Activated CD4-positive, alpha-beta T cell treated with anti-CD3 and anti-CD28 coated beads, Interleukin-10, Interleukin-2, amounts not matched to agents 100 ng/mL and 50 ng/mL, durations not matched to agents 16 hours and 8 hours (primary cell): Measurements from ENCODE around the gene ITPR1.

Experiments used
- DNase-seq: peaks from one replicate; pipeline ENCODE4 v3.0.0-alpha.2; 2020

The ITPR1 gene

DNA sequence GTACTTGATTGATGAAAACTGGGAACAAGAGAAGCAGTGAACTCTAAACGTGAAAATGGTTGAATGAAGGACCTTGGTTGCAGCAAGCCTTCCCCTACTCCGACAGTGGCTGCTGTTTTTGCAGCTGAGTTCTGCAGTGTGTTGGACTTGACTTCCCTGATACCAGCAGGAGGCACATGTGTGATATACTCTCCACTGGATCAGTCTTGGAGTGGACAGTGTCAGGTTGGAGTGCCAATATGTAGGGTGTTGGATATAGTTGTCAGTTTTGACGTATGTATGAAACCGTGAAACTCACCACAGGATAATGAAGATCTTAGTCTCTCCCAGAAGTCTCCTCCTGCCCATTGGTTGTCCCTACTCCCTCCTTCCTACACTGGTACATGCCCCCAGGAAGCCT is 106.5 kb downstream of the ITPR1 start:
- DNase-seq, result no peak

- no peak for DNase-seq
Measured at GRCh38 chr3:4600493-4600892, 107.3 kb downstream of the ITPR1 start.

- DNase-seq, result no peak
Measured at GRCh38 chr3:4601892-4602291, 108.7 kb downstream of the ITPR1 start.

- DNase-seq, result no peak
Measured at GRCh38 chr3:4604693-4605092, 111.5 kb downstream of the ITPR1 start.

DNA sequence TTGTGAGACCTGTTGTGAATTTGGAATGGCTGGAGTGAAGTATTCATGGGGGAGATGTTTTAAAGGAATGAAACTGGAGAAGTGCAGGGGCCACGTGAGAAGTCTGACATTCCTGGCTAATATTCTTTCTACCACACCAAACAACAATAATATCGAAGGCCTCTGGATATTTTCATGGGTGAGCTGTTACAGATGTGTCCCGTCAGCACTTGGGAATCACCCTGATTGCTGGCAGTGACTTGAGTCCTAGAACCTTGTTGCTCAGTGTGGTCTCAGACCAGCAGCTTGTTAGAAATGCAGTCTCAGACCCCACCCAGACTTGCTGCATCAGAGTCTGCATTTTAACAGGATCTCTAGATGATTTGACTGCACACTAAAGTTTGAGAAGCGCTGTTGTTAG is 113.8 kb downstream of the ITPR1 start:
- no peak for DNase-seq

GRCh38 chr3:4613366-4613765 is 120.2 kb downstream of the ITPR1 start:
- no peak for DNase-seq

- DNase-seq, result no peak
Measured at GRCh38 chr3:4614070-4614469, 120.9 kb downstream of the ITPR1 start.

DNA sequence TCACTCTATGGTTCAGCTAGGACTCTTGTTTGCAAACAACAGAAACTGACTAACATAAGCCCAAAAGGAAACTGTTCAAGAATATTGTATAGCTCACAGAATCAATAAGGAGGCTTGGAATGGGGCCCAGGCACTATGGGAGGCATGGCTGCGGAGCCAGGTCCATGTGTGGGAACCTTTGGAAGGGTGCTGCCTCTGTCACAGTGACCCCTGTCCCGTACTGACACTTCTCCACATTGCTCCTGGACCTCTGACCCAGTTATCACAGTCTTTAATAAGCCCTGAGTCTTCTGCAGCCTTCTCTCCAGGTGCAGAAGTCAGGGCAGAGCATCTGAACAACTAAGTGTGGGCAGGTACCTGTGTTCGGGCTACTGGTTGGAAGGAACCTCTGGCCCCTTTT is 121.8 kb downstream of the ITPR1 start:
- DNase-seq, result no peak

DNA sequence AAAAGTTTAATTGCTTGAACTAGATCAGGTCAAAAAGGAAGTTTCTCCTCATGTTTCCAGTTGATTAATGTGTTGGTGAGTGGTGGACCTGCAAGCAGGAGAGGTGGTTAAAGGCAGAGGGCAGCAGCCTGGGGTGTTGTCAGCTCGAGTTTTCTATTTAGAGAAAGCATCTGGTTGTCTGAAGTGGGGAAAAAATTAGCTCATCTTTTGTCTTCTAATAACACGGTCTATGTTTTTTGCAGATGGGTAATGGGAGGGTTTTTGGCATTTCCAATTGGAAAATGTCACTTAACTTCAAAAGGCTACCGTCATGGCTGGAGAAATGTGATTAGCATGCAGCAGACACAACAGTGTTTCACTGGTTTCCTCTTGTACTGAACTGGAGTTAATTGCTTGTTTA is 122.6 kb downstream of the ITPR1 start:
- no peak for DNase-seq

- no peak for DNase-seq
Measured at GRCh38 chr3:4623421-4623999, 130.4 kb downstream of the ITPR1 start.

DNA sequence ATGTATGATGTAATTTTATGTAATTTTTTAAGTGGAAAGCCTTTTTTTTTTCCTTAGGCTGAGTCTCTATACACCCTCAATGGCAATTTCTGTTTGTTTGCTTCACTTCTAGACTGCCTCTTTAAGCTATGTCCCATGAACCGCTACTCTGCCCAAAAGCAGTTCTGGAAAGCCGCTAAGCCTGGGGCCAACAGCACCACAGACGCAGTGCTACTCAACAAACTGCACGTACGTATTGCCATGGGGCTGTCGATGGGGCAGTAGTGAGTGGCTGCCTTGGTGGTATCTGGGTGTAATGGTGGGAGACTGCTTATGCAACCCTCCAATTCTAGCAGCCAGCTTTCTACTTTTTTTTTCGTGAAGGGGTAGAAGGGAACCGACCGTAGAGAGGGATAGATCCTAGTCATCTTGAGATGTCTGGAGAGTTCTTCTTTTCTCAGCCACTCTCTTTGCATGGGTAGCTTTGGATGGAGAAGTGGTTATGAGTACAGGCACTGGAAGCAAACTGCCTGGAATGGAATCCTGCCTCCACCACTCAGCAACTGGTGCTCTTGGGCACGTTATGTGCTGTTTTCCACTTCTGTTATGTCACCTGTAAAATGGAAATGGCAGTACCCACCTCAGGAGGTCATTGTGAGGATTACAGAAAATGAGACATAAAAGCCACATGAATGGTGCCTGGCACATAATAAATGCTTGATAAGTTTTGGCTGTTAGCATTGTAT is 134.7 kb downstream of the ITPR1 start:
- DNase-seq, result no peak

DNA sequence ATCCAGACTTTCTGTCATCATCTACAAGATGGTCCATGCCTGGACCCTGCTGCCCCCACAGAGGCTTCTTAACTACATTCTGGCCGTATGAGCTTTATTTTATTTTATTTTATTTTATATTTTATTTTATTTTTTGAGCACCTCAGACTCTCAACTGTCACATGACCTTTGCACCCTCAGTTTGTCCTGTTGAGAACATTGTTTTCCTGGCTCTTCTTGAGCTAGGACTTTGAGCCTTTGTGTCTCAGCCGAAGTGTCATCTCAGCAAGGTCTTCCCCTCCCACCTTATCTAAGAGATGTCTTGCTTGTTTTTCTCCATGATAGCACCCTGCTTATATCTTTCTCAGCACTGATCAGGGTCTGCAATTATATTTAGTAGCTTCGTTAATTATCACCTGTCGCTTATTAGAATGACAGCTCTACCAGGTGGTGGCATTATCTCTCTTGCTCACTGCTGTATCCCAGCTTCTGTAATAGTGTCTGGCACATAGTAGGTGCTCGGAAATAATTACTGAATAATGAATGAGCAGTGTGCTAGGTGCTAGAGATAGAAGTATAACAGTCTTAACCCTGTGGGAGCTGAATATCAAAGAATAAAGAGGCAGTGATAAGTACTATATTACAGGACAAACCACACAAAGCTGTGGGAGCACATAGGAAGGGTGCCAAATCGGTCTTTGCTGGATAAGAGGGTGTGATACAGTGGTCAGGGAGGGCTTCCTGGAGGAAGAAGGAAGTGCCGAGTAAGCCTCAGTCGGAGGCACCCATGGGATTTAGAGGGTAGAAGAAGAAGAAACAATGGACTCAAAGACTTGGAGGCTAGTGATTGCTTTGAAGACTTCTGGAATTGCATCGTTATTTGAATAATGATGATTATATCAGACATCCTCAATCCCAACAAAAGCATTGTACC is 136.2 kb downstream of the ITPR1 start:
- no peak for DNase-seq

DNA sequence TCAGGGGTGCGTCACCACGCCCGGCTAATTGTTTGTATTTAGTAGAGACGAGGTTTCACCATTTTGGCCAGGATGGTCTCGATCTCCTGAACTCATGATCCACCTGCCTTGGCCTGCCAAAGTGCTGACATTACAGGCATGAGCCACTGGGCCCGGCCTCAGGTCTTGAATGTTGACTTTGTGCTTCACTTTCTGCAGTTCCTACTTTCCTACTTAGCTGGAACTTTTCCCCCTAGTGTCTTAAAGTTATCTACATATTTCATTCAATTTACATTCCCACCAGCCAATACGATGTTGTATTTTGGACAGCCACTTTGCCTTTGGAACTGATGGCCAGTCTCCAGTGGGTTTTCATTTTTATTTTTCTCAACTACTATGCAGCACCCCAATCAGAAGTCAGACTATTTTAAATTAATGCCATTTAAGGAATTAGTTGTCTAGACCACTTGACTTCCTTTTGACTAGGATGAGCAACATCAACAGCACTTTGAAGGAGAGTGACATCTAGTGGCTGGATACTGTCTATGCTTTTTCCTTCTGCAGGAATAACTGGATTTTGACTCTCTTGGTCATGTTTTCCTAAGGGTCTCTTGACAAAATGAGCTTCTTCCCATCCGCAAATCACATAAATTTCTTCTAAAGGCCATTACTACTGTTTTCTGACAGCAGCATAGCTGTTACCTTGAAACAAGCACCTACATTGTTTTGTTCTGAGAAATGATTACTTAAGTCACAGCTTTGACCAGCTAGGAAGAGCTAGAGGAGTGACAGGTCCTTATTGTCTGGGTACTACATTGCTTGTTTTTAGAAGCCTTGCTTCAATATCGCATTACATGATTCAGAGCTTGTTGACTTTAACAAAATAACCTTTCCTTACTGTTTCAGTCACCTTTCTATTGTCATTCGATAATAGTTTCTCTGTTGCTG is 140.2 kb downstream of the ITPR1 start:
- peak; percentile 54 for DNase-seq

- DNase-seq, result no peak
Measured at GRCh38 chr3:4634894-4635293, 141.7 kb downstream of the ITPR1 start.

DNA sequence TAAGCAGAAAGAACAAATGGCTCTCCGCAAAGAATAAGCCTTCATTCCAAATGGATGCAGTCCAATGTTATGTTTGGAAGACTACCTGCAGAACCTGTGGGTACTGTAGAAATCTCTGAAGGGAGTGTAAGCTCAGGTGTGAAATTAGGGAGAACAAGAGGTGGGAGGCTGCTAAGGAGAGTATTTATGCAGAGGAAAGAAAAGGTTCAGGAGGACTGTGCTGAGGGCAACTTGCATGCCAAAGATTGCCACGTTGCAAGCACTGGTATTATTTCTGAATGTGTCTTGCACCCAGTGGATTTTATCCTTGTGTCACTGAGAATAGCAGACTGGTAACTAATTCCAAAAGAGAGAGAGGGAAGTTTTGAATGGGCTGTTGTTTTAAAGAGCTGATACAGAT is 144.1 kb downstream of the ITPR1 start:
- no peak for DNase-seq

GRCh38 chr3:4641863-4642563 is 148.9 kb downstream of the ITPR1 start:
- no peak for DNase-seq

GRCh38 chr3:4642611-4643010 is 149.5 kb downstream of the ITPR1 start:
- DNase-seq, result no peak

GRCh38 chr3:4643904-4644547 is 150.9 kb downstream of the ITPR1 start:
- no peak for DNase-seq

DNA sequence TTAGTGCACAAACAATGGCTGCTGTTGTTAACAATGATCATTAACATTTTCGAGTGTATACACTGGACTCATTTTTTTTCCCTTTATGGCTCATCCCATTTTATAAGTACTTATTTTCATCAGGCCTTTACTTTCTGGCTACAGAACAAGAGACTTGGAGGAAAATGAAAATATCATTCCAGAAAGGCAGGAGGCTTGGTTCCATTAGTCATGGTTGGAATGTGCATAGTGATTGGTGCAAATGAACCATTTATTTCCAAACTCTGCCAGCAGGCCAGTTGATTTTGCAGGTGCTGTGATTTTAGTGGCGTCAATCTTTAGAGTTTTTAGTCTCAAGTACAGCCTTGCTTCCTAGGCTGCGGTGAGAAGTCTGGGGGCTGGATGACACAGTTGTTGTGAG is 151.8 kb downstream of the ITPR1 start:
- no peak for DNase-seq

DNA sequence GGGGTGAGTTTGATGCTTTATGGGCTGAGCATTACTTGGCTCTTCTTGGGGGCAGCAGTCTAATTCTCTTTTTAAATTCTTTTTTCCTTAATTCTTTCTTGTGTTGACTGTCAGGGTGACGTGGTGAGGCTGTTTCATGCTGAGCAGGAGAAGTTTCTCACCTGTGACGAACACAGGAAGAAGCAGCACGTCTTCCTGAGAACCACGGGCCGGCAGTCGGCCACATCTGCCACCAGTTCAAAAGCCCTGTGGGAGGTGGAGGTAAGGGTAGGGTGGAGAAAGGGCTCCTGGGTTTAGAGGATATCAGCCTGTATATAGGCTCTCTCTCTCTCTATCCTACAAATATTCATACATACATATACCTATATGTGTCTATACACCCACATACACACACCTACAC is 152.3 kb downstream of the ITPR1 start:
- DNase-seq, result peak; percentile 7

DNA sequence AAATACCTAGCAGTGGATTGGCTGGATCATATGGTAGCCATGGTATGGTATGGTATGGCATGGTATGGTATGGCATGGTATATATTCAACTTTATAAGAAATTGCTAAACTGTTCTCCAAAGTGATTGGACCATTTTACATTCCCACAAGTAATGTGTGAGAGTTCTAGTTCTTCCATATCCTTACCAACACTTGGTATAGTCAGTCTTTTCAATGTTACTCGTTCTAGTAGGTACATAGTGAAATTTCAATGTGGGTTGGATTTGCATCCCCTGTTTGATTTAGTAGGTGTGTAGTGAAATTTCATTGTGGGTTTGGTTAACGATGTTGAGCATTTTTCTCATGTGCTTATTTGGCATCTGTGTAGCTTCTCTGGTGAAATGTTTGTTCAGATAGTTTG is 154.3 kb downstream of the ITPR1 start:
- no peak for DNase-seq
